Ectodermal cell (in vitro differentiated cells): ENCODE results near the gene NMT1.

Experiments used
- H3K27ac ChIP-seq: 2 replicates; pipeline ENCODE4 v1.7.0; 2013; ENCODE audit warnings: mild to moderate bottlenecking, low read depth, low read length; ENCODE audit not compliant: insufficient read depth, poor library complexity, severe bottlenecking
- H3K27me3 ChIP-seq: 2 replicates; pipeline ENCODE4 v1.7.0; 2013; ENCODE audit warnings: mild to moderate bottlenecking, low read length; ENCODE audit not compliant: insufficient read depth, control insufficient read depth, poor library complexity, severe bottlenecking
- H3K36me3 ChIP-seq: one replicate; pipeline ENCODE4 v1.7.0; 2013; ENCODE audit warnings: low read length; ENCODE audit not compliant: control insufficient read depth, insufficient read depth
- H3K4me1 ChIP-seq: one replicate; pipeline ENCODE4 v1.7.0; 2013; ENCODE audit warnings: low read length; ENCODE audit not compliant: control insufficient read depth, insufficient read depth
- H3K4me3 ChIP-seq: 2 replicates; pipeline ENCODE4 v1.7.0; 2013; ENCODE audit warnings: low read depth, low read length, control low read depth; ENCODE audit not compliant: insufficient read depth
- H3K9me3 ChIP-seq: 2 replicates; pipeline ENCODE4 v1.7.0; 2013; ENCODE audit warnings: mild to moderate bottlenecking, low read length, moderate library complexity; ENCODE audit not compliant: control insufficient read depth
- WGBS, 2 experiments: methylation state at CpG; one replicate each; pipeline ENCODE4 v1.1.7; 2013; ENCODE audit warnings: missing lambda C conversion rate in 2 of 2; 5-methylcytosine and 5-hydroxymethylcytosine counted together

NMT1 gene

GRCh38 chr17:45128331-45128730 is 67.2 kb downstream of the NMT1 start:
- Histone ChIP-seq H3K4me1 (peaks cover 16% of the 10 kb centered on the region), H3K27ac (no peak overlapping the region), H3K9me3 (no peaks in the 10 kb centered on the region), H3K27me3 (peaks cover 3% of the 10 kb centered on the region), H3K36me3 (no peaks in the 10 kb centered on the region), H3K4me3 (no peak overlapping the region)
- 91 to 93% methylated on average over 5 of the region's 5 CpGs for WGBS, 2 experiments

GRCh38 chr17:45128989-45129388 is 67.9 kb downstream of the NMT1 start:
- no peak overlapping the region for H3K27ac ChIP-seq
- 92 to 95% methylated on average over 2 of the region's 2 CpGs for WGBS, 2 experiments

GRCh38 chr17:45129426-45129939 is 68.4 kb downstream of the NMT1 start:
- Histone ChIP-seq H3K27ac (no peak overlapping the region), H3K4me1 (peaks cover 16% of the 10 kb centered on the region), H3K9me3 (no peaks in the 10 kb centered on the region), H3K36me3 (no peaks in the 10 kb centered on the region), H3K27me3 (peaks cover 3% of the 10 kb centered on the region), H3K4me3 (no peak overlapping the region)
- WGBS, 2 experiments: 72 to 78% methylated on average over 10 of the region's 10 CpGs

More at GRCh38 chr17:45128989-45129388, 67.9 kb downstream of the NMT1 start:
- Histone ChIP-seq H3K36me3 (no peaks in the 10 kb centered on the region), H3K9me3 (no peaks in the 10 kb centered on the region), H3K4me3 (no peak overlapping the region), H3K4me1 (peaks cover 16% of the 10 kb centered on the region), H3K27me3 (peaks cover 3% of the 10 kb centered on the region)

- Histone ChIP-seq H3K4me1 (peaks cover 16% of the 10 kb centered on the region), H3K4me3 (no peak overlapping the region), H3K27me3 (peaks cover 3% of the 10 kb centered on the region), H3K36me3 (no peaks in the 10 kb centered on the region), H3K27ac (no peak overlapping the region), H3K9me3 (no peaks in the 10 kb centered on the region)
- 85 to 88% methylated on average over 13 of the region's 13 CpGs for WGBS, 2 experiments
Observed at GRCh38 chr17:45129940-45130680, 69.0 kb downstream of the NMT1 start.

GRCh38 chr17:45130681-45131615 is 69.8 kb downstream of the NMT1 start:
- Histone ChIP-seq H3K27ac (no peak overlapping the region), H3K36me3 (no peaks in the 10 kb centered on the region), H3K9me3 (no peaks in the 10 kb centered on the region), H3K4me1 (peaks cover 16% of the 10 kb centered on the region), H3K27me3 (peaks cover 3% of the 10 kb centered on the region), H3K4me3 (no peak overlapping the region)
- WGBS, 2 experiments: 90 to 92% methylated on average over 17 of the region's 17 CpGs

- Histone ChIP-seq H3K36me3 (no peaks in the 10 kb centered on the region), H3K27ac (peak overlapping the region; percentile 50), H3K27me3 (peaks cover 3% of the 10 kb centered on the region), H3K4me1 (peaks cover 16% of the 10 kb centered on the region), H3K4me3 (peak overlapping the region; percentile 67), H3K9me3 (no peaks in the 10 kb centered on the region)
- 16% methylated on average over 46 of the region's 46 CpGs for WGBS, 2 experiments
Observed at GRCh38 chr17:45131616-45132319, 70.7 kb downstream of the NMT1 start.

GRCh38 chr17:45132320-45132571 is 71.1 kb downstream of the NMT1 start, which contains the start of gene PLCD3:
Gene PLCD3, minus strand, starts transcription at chr17:45132515. Its CDS starts 105 bp downstream, at chr17:45132410.
- peak within 1 kb of the TSS; percentile 67 for H3K4me3 ChIP-seq
- no peaks in the 10 kb centered on the region for H3K36me3 ChIP-seq
- no peaks in the 10 kb centered on the region for H3K9me3 ChIP-seq
- H3K27ac ChIP-seq: peak within 1 kb of the TSS; percentile 50
- 1% methylated on average over 36 of the region's 36 CpGs for WGBS, 2 experiments
- H3K27me3 ChIP-seq: peaks cover 3% of the 10 kb centered on the region
- H3K4me1 ChIP-seq: peaks cover 16% of the 10 kb centered on the region

GRCh38 chr17:45132572-45133463 is 71.7 kb downstream of the NMT1 start:
- Histone ChIP-seq H3K9me3 (no peaks in the 10 kb centered on the region), H3K4me3 (peak overlapping the region; percentile 67), H3K27ac (peak overlapping the region; percentile 26), H3K4me1 (peaks cover 16% of the 10 kb centered on the region), H3K27me3 (peaks cover 3% of the 10 kb centered on the region), H3K36me3 (no peaks in the 10 kb centered on the region)
- 3% methylated on average over 71 of the region's 71 CpGs for WGBS, 2 experiments

- Histone ChIP-seq H3K9me3 (no peaks in the 10 kb centered on the region), H3K27ac (no peak within 1 kb of the TSS), H3K27me3 (peaks cover 3% of the 10 kb centered on the region), H3K4me3 (peak within 1 kb of the TSS; percentile 48), H3K36me3 (no peaks in the 10 kb centered on the region), H3K4me1 (peaks cover 15% of the 10 kb centered on the region)
- 21 to 22% methylated on average over 40 of the region's 40 CpGs for WGBS, 2 experiments
Observed at GRCh38 chr17:45135192-45135977, 74.3 kb downstream of the NMT1 start, which contains the start of gene ACBD4. Gene ACBD4, plus strand, starts transcription at chr17:45135687. Its CDS starts 458 bp downstream, at chr17:45136145.
